DMS53 treated with DMSO at 0.1 percent for 48 hours (cell line): ENCODE measurements around the gene CDR2.

Experiments
- DNase-seq: peaks from one replicate; lab custom pipeline; 2025; ENCODE audit not compliant: unreplicated experiment; lab: John Stamatoyannopoulos, UW

The CDR2 gene

DNA sequence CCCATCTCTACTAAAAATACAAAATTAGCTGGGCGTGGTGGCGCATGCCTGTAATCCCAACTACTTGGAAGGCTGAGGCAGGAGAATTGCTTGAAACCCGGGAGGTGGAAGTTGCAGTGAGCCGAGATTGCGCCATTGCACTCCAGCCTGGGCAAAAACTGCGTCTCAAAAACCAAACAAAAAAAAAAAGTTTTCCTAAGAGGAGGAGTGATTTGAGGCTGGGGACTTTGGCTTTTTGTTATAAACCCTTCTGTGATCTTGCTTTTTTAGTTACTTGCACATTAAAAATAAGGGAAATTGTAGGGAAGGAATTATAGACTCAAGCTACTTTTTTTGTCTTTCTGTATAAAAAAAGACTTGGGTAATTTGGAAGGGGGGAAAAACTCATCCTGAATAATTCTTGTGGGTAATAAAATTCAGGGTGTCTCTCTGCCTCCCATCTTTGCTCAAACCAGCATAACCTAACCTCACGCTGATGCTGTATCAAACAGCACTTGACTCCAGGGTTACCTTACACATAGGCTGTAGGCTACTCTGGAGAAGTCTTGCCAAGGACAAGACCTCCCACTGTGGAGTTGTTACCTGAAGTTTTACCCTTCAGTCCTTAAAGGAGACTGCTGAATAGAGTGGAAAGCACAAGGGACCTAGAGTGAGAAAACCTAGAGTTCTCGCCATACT is 1.7 kb upstream of the CDR2 start:
- no peak for DNase-seq

- no peak for DNase-seq
Measured at GRCh38 chr16:22375117-22375962, 921 bp upstream of the CDR2 start.

DNA sequence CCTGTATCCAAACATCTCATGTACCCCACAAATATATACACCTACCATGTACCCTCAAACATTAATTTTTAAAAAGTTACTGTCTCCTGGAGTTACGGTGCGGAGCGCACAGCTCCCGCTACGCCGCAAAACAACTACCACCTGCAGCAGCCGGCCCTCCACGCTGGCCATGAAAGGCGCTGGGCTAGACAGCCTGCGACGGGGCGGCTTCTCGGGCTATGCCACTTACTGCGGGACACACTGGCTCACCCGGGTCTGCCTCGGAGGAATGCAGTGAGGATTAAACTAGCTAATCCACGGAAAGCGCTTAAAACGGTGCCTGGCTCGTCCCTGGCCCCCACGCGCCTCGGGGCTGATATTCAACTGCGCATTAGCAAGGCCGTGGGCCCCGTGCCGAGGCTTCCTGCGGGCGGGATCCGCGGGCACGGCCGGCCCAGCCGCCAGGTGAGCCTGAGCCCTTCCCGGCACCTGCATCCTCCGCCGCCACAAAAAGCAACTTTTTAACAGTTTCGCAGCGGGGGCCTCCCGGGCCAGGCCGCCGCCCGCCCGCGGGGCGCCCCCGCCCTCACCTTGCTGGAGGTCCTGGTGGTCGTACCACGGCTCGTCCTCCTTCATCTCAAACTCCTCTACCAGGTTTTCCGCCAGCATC is 633 bp downstream of the CDR2 start:
- DNase-seq, result no peak

- no peak for DNase-seq
Measured at GRCh38 chr16:22372882-22373661, 1.3 kb downstream of the CDR2 start.

DNA sequence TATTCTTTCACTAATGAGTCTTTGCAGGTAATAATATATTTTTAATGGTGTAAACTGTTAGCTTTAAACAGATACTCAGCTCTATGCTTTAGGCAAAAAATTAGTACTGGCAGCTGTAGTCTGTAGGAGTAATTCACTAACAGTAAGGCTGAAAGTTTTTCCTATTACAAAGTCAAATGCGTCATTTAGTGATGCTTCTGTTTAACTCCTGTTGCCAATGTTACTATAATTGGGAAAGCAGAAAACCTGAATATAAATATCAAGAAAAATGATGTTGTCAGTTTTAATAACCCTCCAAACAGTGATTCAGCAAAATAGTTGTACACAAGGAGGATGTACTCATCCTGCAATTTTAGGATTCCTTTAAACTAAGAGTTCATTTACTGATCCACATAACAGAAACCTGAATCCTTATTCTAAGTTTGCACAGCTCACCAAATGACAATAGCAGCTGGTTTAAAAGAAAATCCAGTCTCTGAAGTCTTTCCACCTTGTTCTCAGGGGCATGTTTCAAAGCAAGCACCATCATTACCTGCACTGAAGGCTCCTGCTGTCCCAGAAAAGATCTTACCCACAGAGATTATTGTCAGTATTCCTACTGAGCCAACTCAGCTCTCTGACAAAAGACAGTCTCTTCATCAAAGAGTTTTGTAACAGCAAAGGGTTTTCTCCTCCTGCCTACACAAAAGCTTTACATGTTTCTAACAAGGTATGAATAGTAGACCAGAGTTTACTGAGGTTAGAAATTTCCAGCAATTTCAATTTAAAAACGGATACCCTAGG is 4.2 kb downstream of the CDR2 start:
- DNase-seq, result no peak

GRCh38 chr16:22369221-22369811 is 5.1 kb downstream of the CDR2 start:
- peak; percentile 44 for DNase-seq

GRCh38 chr16:22368200-22368826 is 6.1 kb downstream of the CDR2 start:
- DNase-seq, result peak; percentile 40

GRCh38 chr16:22366889-22367288 is 7.5 kb downstream of the CDR2 start:
- DNase-seq, result no peak

DNA sequence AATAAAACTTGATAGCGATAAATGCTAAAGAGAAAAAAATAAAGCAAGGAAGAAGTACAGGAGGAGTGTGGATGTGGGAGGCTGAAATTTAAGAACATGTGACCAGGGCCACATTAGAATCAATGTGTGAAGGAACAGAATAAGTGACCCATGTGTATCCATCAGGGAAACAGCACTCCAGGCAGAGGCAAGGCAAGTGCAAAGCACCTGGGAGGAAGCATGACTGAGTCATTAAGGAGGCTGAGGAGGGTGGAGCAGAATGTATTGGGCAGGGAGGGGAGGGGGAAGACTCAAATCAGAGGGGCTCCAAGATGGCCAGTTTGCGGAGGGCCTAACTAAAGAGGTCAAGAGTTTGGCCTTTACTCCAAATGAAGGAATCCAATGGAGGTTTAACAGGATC is 8.0 kb downstream of the CDR2 start:
- DNase-seq, result no peak

GRCh38 chr16:22364241-22364640 is 10.2 kb downstream of the CDR2 start:
- DNase-seq, result no peak

DNA sequence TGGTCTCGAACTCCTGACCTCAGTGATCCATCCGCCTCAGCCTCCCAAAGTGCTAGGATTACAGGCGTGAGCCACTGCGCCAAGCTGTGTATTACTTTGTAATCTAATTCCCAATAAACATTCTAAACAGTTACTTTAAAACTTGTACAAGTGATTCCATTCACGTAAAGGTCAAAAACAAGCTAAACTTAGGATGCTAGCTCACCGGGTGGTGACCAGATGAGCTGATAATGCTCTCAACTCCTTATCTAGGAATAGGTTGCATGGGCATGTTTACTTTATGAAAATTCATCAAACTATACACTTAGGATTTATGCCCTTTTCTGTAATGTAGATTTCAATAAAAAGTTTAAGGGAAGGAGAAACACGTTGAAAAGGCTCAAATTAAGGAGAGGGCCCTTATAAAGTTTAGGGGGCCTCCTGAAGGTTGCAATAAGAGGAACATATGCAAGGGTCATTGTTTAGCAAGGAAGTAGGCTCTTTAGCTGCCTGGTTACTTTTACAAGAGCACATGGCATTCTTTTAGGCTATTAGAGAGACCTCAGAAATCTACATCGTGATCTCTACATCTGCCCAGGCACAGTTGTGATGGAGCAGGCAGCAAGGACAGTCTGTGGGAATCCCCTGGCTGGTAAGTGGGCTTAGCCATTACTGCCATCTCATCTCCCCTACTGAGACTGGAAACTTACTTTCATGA is 13.3 kb downstream of the CDR2 start:
- DNase-seq, result no peak

DNA sequence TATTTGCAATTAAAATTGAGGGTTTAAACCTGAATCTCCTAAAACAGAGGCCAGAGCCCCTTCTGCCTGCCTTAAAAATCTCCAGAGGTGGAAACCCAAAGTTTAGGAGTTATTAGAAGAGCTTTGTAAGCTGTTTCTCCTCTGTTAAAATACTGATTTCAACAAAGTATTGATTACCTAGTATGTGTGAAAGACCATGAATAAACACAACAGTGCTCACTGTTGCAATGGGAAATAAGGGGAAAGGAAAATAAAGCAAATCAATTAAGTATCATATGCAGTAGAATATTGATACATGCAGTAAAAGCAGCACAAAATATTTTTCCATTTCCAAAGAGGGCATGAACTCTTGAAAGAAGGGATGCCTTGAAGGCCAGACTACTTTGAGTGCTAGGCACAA is 14.7 kb downstream of the CDR2 start:
- no peak for DNase-seq

DNA sequence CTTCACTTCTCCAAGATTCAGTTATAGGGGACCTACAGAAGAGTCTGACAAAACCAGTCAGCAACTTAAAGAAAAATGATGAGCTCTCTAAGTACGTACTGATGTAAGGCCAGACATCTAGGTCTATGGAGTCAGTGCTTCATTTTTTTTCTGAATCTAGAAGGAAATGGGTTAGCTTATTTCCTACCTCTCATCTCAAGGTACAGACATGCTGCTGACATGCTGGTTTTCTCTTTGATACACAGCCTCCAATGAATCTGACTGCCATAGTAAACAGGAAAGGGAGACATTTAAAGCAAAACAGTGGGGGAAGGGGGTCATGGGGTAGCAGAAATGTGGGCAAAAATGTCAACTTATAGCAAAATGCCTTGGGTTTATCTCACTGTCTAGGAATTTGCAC is 16.4 kb downstream of the CDR2 start:
- no peak for DNase-seq

DNA sequence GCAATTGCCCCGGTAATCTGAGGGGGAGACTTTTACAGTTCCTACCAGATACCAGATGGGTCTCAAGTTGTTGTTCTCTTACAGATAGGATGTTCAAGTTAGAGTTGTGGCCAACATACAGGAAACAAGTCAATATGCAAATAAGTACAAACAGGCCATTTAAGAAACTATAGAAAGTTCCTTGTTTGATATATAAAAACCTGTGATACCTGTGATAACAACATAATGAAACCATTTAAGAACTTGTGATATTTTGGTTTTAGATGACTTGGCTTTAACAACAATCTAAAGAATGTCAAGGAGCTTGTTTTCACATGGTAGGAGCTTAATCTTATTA is 16.8 kb downstream of the CDR2 start:
- DNase-seq, result no peak

- no peak for DNase-seq
Measured at GRCh38 chr16:22356930-22357634, 17.3 kb downstream of the CDR2 start.

- no peak for DNase-seq
Measured at GRCh38 chr16:22355487-22355908, 18.9 kb downstream of the CDR2 start.

DNA sequence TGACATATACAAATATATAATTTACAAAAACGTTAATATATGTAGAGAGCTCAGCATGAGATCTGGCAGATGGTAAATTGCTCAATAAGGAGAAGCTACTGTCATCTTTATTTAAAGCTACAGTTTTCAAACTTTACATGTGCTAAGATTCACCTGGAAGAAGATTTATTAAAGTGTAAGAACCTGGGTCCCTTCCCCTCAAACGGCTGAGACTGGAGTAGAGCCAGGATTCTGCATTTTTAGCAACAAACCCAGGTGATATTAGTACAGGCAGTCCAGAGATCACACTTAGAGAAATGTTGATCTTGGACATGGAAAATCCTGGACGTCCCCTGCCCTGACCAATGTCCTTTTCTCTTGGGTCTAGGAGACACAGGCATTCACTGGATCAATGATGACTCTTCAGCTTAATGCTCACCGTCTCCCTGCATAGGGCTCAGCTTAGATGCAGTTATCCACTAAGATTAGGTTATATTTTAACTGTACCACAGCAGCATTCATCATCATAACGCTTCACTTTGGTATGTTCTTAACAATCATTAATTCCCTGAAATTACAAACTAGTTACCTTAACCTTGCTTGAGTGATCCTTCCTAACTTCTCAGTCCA is 20.4 kb downstream of the CDR2 start:
- DNase-seq, result no peak
